K562 (cell line): ENCODE measurements around the gene CMIP. TPM values are rescaled to one million over a fixed set of nuclear protein-coding genes. Genes with fewer than 3 reads are reported as not detected.

Experiments
- ATAC-seq: fragments of 200-7000 bp; cut with Tn5 transposase; 3 replicates; pipeline ENCODE4 v1.9.1; 2020; ENCODE audit warnings: moderate library complexity
- BruUV-seq: library from RNA; stranded (reverse); fragments of 400-500 nt; replicated peaks from 2 replicates; lab custom pipeline; 2021; lab: Mats Ljungman, UMichigan
- CTCF ChIA-PET: fragments of 300-600 bp; formaldehyde crosslinking; extraction: SDS; loops from one replicate; lab custom pipeline; 2021; ENCODE audit warnings: low intra/inter-chr PET ratio; lab: Yijun Ruan, JAX
- POLR2A ChIA-PET: fragments of 300-600, 350-650 bp; sonication (Branson Sonifier 250); formaldehyde crosslinking; extraction: SDS; loops from one replicate; lab custom pipeline; 2021; ENCODE audit warnings: antibody characterized with exemption, inconsistent platforms; lab: Yijun Ruan, JAX
- DNase-seq, 4 experiments: peaks; one replicate each; pipeline versions ENCODE4 v3.0.0 to v3.0.0-alpha.2; 2011 to 2018; ENCODE audit warnings: low spot score in 3 of 4, mixed read lengths in 3 of 4; ENCODE audit errors: extremely low read depth in 1 of 4
- FAIRE-seq: peaks from 2 replicates; lab custom pipeline; 2011; peaks lifted over from hg19 to GRCh38; lab: Jason Lieb, UNC
- H2AFZ ChIP-seq: 2 replicates; pipeline ENCODE4 v1.6.0; 2011; ENCODE audit warnings: low read depth, low read length, control low read depth, inconsistent platforms
- H3K27ac ChIP-seq: fragments of 200-600 bp; 3 replicates; pipeline ENCODE4 v1.8.0; 2011; ENCODE audit warnings: low read depth, mild to moderate bottlenecking, control low read depth, inconsistent platforms, low read length, moderate library complexity, mixed read lengths; ENCODE audit errors: extremely low read depth
- H3K27me3 ChIP-seq, 2 experiments: fragments of 300-600 bp in 1 of 2; 2 replicates in 1 of 2; 3 replicates in 1 of 2; pipeline versions ENCODE4 v1.6.0 to v1.8.0; 2011; ENCODE audit warnings: inconsistent platforms in 2 of 2, low read length in 2 of 2, mild to moderate bottlenecking in 1 of 2, mixed read lengths in 1 of 2, moderate library complexity in 1 of 2; ENCODE audit not compliant: control insufficient read depth in 2 of 2, insufficient read depth in 2 of 2
- H3K36me3 ChIP-seq: fragments of 300-600 bp; 3 replicates; pipeline ENCODE4 v1.8.0; 2011; ENCODE audit warnings: mild to moderate bottlenecking, low read length, inconsistent platforms; ENCODE audit not compliant: control insufficient read depth, insufficient read depth
- H3K4me1 ChIP-seq, 2 experiments: fragments of 200-600 bp in 1 of 2; replicated peaks in 1 of 2; 2 replicates in 1 of 2; 3 replicates in 1 of 2; pipeline versions ENCODE4 v1.5.1 to v1.8.0; 2011; ENCODE audit warnings: inconsistent platforms in 2 of 2, low read length in 2 of 2, mild to moderate bottlenecking in 1 of 2, mixed read lengths in 1 of 2, moderate library complexity in 1 of 2; ENCODE audit not compliant: control insufficient read depth in 2 of 2, insufficient read depth in 2 of 2
- H3K4me2 ChIP-seq: 2 replicates; pipeline ENCODE4 v1.6.1; 2011; ENCODE audit warnings: low read length, control low read depth, inconsistent platforms, mixed read lengths; ENCODE audit not compliant: insufficient read depth
- H3K4me3 ChIP-seq: fragments of 200-600 bp; sonication (generic), shearing (Covaris generic); 2 replicates; pipeline ENCODE4 v1.5.1; 2016; ENCODE audit warnings: control low read depth, inconsistent platforms
- H3K79me2 ChIP-seq: fragments of 200-600 bp; 3 replicates; pipeline ENCODE4 v1.8.0; 2011; ENCODE audit warnings: low read length, inconsistent platforms; ENCODE audit not compliant: control insufficient read depth, insufficient read depth
- H3K9ac ChIP-seq, 2 experiments: 2 replicates each; pipeline versions ENCODE4 v1.6.0 to v1.6.1; 2011; ENCODE audit warnings: low read depth in 2 of 2, low read length in 2 of 2, control low read depth in 1 of 2, inconsistent platforms in 1 of 2, mild to moderate bottlenecking in 1 of 2, mixed read lengths in 1 of 2; ENCODE audit not compliant: insufficient read depth in 1 of 2
- H3K9me1 ChIP-seq: one replicate; pipeline ENCODE4 v1.6.0; 2011; ENCODE audit warnings: inconsistent platforms, mild to moderate bottlenecking, low read length, moderate library complexity; ENCODE audit not compliant: control insufficient read depth, insufficient read depth
- H3K9me3 ChIP-seq: replicated peaks from 2 replicates; pipeline ENCODE4 v1.5.1; 2011; ENCODE audit warnings: low read depth, low read length, inconsistent platforms; ENCODE audit not compliant: control insufficient read depth, insufficient read depth
- H4K20me1 ChIP-seq: replicated peaks from 2 replicates; pipeline ENCODE4 v1.6.1; 2011; ENCODE audit warnings: low read length, inconsistent platforms, mixed read lengths; ENCODE audit not compliant: control insufficient read depth, insufficient read depth
- CUX1 ChIP-seq: fragments of 200-800 bp; sonication (Bioruptor generic); IDR thresholded peaks from 2 replicates; pipeline ENCODE4 v1.6.1; 2016; ENCODE audit warnings: missing genetic modification characterization, missing compliant biosample characterization
- ELF2 ChIP-seq: fragments of 250-450 bp; sonication (Bioruptor Pico); IDR thresholded peaks from 2 replicates; pipeline ENCODE4 v1.5.0; 2021; ENCODE audit warnings: mild to moderate bottlenecking
- ETV6 ChIP-seq, 3 experiments: fragments of 150-350 bp in 1 of 3; sonication (generic) in 1 of 3; formaldehyde crosslinking in 1 of 3; IDR thresholded peaks; 2 replicates each; pipeline versions ENCODE4 v1.6.1 to v1.8.0; 2014 to 2022; ENCODE audit warnings: borderline replicate concordance in 2 of 3, low read depth in 2 of 3, antibody characterized with exemption in 1 of 3, low read length in 1 of 3, mild to moderate bottlenecking in 1 of 3, missing genetic modification reagents in 1 of 3
- JUND ChIP-seq, 2 experiments: IDR thresholded peaks; 2 replicates in 1 of 2; 3 replicates in 1 of 2; pipeline ENCODE4 v1.6.1; 2011; ENCODE audit warnings: borderline replicate concordance in 2 of 2, low read depth in 2 of 2, low read length in 2 of 2, improper control_type of control experiment in 1 of 2, missing biosample characterization in 1 of 2, missing genetic modification characterization in 1 of 2, missing genetic modification reagents in 1 of 2
- RBM14 ChIP-seq: fragments of 200-400 bp; formaldehyde crosslinking; IDR thresholded peaks from 2 replicates; pipeline ENCODE4 v1.6.1; 2018; ENCODE audit warnings: low read depth, mild to moderate bottlenecking, low read length, moderate library complexity, borderline replicate concordance; ENCODE audit not compliant: insufficient read depth
- TFE3 ChIP-seq: fragments of 450-650 bp; formaldehyde crosslinking; IDR thresholded peaks from 2 replicates; pipeline ENCODE4 v1.4.0; 2020; ENCODE audit warnings: mild to moderate bottlenecking, mixed read lengths
- ZBTB9 ChIP-seq: fragments of 450-650 bp; formaldehyde crosslinking; IDR thresholded peaks from 2 replicates; pipeline ENCODE4 v1.4.0; 2020; ENCODE audit warnings: mild to moderate bottlenecking, moderate library complexity
- ZNF696 ChIP-seq: fragments of 250-450 bp; sonication (Bioruptor Pico); conservative IDR thresholded peaks from 2 replicates; pipeline ENCODE4 v1.4.0; 2020; ENCODE audit warnings: mild to moderate bottlenecking, moderate library complexity
- ZNF76 ChIP-seq: fragments of 250-450 bp; sonication (Bioruptor Pico); IDR thresholded peaks from 2 replicates; pipeline ENCODE4 v1.4.0; 2020; ENCODE audit warnings: mild to moderate bottlenecking, moderate library complexity, borderline replicate concordance
- WGBS: fragments of 100-300 bp; shearing (Covaris generic); methylation state at CpG from one replicate; pipeline ENCODE4 v1.1.6; 2016; ENCODE audit warnings: low coverage, mixed read lengths; ENCODE audit not compliant: insufficient coverage; ENCODE audit errors: missing lambda C conversion rate; 5-methylcytosine and 5-hydroxymethylcytosine counted together
- in situ Hi-C: fragments of 300-500 bp; cut with MboI; formaldehyde crosslinking; loops from 4 replicates; pipeline ENCODE4 v1.15.0; 2018; ENCODE audit warnings: inconsistent platforms, mixed read lengths
- intact Hi-C: fragments of 100-400 bp; cut with micrococcal nuclease; formaldehyde crosslinking; loops from 2 replicates; pipeline ENCODE4 v1.14.2; 2022
- polyA plus RNA-seq, 8 experiments: library from polyadenylated mRNA; depleted of rRNA in 4 of 8; stranded (reverse) in 5 of 8; unstranded in 3 of 8; fragments of >200 nt; fragmentation: Nextera tagmentation in 2 of 8; fragmentation: Illumina TruSeq in 1 of 8; extraction: Ambion mirVana in 2 of 8; extraction: Trizol in 1 of 8; gene quantifications; 2 replicates each; pipeline versions ENCODE4 v1.2.1 to v1.2.3, GENCODE V29; 2011 to 2014; ENCODE audit warnings: inconsistent platforms in 1 of 8, missing spikeins in 1 of 8
- total RNA-seq, 7 experiments: library from RNA; depleted of rRNA in 6 of 7; stranded (reverse); fragments of >200 nt in 6 of 7; fragmentation: Illumina TruSeq in 2 of 7; extraction: Trizol in 2 of 7; gene quantifications; 2 replicates each; pipeline versions ENCODE4 v1.2.1 to v1.2.3, GENCODE V29; 2011 to 2021; ENCODE audit warnings: low replicate concordance in 1 of 7

Gene CMIP
- total and polyA plus RNA-seq, 9 of the 15 experiments (the other 6 are each of a cell fraction or from before 2014, with no cell fraction given): 0.94 to 82.5 (median 10.3) TPM

GRCh38 chr16:81394966-81395655 lies 49.5 kb upstream of the CMIP start:
- Histone ChIP-seq H3K27me3 (peaks cover 5 to 14% of the 10 kb centered on the region in 2 experiments; a peak in 4 of 5 replicates), H3K36me3 (peaks cover 7% of the 10 kb centered on the region; the same call in 2 of the 3 replicates), H3K79me2 (no peaks in the 10 kb centered on the region), H3K27ac (no peak overlapping the region), H3K4me2 (no peak overlapping the region), H4K20me1 (no peaks in the 10 kb centered on the region), H3K4me1 (peaks cover 0 to 9% of the 10 kb centered on the region in 2 experiments; a peak in 1 of 5 replicates), H2AFZ (no peak overlapping the region), H3K9me1 (no peaks in the 10 kb centered on the region), H3K9ac (peak overlapping the region in 1 of 2 experiments; percentile 61; a peak in 2 of 4 replicates), H3K4me3 (no peak overlapping the region), H3K9me3 (no peaks in the 10 kb centered on the region)
- CTCF ChIA-PET: no interaction called here
- BruUV-seq: no TSS peak
- POLR2A ChIA-PET: interaction anchor here (0.8 to 2.0 kb wide), 3 partner anchors 10 to 104 kb away, joined by 3 to 7 read pairs (median 4); no protein-coding TSS in a partner anchor
- no peak; the same call in 1 of the 3 replicates for ATAC-seq
- in situ Hi-C loops (no loop called here), intact Hi-C loops (no loop called here)
- 38% methylated on average over 13 of the region's 13 CpGs for WGBS
- DNase-seq: no peak
- FAIRE-seq: no peak
- TF ChIP-seq JUND (IDR thresholded peaks at IDR 0.05; ENCODE audit: borderline replicate concordance, low read depth, low read length) (no peak), JUND (tag; IDR thresholded peaks at IDR 0.05; ENCODE audit: borderline replicate concordance, low read depth, low read length) (no peak), ELF2 (CRISPR knock-in tag) (no peak), ZNF696 (no peak), ETV6 (IDR thresholded peaks at IDR 0.05; ENCODE audit: borderline replicate concordance in 1 of 2, low read depth in 2 of 2, low read length in 1 of 2) (no peak), ETV6 (CRISPR knock-in tag; IDR thresholded peaks at IDR 0.05; ENCODE audit: borderline replicate concordance) (no peak), TFE3 (CRISPR knock-in tag) (no peak), ZBTB9 (CRISPR knock-in tag) (no peak), CUX1 (CRISPR knock-in tag) (no peak), ZNF76 (CRISPR knock-in tag) (no peak), RBM14 (no peak)
